ENCODE measurements around the gene ATP2A3.

ATP2A3 gene

DNA sequence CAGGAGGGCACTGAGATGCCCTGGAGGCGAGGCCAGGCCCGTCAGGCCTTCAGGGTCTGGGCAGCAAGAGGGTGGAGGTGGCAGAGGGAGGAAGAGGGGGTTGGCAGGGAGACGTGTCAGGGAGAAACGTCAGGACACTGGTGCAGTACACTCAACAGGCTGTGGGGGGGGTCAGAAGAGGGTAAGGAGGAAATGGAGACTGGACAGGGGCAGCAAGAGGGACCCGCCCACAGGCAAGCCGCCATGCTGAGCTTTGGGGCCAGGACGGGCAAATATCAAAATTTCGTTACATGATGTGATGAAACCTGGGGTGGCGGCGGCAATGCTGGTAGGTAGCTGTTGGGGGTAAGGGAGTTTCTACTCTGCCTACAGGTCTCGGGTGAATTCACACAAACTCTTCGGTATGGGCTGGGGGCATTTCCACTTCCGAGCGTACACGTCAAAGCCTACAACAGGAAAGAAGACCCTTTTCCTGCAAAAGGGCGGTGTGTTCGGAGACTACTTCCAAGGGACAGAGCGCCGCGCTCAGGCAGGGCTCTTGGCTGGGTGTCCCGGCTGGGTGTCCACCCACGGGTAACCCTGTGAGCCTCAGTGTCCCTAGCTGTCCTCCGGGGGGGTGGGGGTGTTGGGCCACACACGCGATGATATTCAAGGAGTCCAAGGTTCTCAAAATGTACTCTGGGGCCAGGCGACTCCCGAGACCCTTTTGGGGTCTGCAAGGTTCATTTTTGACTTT, 43.3 kb upstream of the ATP2A3 start:
- TF ChIP-seq ZNF384 (IDR thresholded peaks at IDR 0.05) (no peak), FOXM1 (IDR thresholded peaks at IDR 0.05; ENCODE audit: borderline replicate concordance) (no peak), TARDBP (IDR thresholded peaks at IDR 0.05) (no peak)
- DNase-seq (ENCODE audit: extremely low spot score) = no peak

DNA sequence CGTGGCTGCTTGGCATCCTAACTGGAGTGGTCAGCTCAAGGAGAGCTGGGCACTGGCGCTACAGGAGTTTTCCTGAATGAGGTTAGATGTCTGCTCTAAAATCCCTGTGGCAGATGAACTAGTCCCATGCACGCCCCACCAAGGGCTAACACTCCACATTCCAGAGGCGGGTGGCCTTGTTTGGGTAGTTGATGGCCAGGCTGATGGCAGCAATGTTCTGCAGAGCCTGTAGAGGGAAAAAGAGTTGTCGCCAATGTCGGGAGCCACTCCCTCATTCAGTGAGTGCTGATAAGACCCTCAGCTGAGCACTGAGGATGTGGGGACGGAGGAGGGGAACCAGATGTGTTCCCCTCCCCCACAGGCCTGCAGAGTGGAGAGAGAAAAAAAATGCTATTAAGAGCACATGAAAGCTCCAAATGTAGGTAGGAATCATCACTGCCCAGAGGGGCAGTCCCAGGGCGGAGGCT, 42.5 kb upstream of the ATP2A3 start:
- no peak for DNase-seq (ENCODE audit: extremely low spot score)
- no peak for TF ChIP-seq SP1 (IDR thresholded peaks at IDR 0.05)
- ChIA-PET CTCF (interaction anchor here (0.8 to 2.6 kb wide), 3 partner anchors 72 to 142 kb away, joined by 3 to 12 read pairs (median 3); no protein-coding TSS in a partner anchor), POLR2A (no interaction called here)

More for the DNA sequence above, 43.3 kb upstream of the ATP2A3 start:
- POLR2A ChIA-PET = no interaction called here
- CTCF ChIA-PET = interaction anchor here (2.6 kb wide), 1 partner anchor 94 kb away, joined by 12 read pairs; no protein-coding TSS in a partner anchor

DNA sequence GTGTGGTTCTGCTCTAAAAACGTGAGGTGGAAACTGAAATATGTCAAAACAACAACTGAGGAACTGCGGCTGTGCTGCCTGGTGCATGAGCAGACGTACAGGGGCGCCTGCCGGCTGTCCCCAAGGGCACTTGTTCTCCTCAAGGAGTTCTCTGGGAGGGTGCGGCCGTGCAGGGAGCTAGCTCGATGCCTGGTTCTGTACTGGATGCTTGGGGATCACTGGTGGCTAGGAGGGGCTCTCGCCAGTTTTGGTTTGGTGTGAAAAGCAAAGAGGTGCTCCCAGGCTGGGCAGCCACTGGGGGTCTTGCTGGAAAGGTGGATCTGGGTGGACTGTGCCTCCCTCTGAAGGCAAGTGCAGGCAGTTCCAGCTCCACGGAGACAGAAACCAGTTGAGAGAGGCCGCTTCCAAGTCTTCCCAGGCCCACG, 41.9 kb upstream of the ATP2A3 start:
- TF ChIP-seq HDGF (IDR thresholded peaks at IDR 0.05; ENCODE audit: borderline replicate concordance) (no peak), SUZ12 (IDR thresholded peaks at IDR 0.05) (no peak), LEF1 (IDR thresholded peaks at IDR 0.05; ENCODE audit: borderline replicate concordance) (no peak), L3MBTL2 (conservative IDR thresholded peaks at IDR 0.05) (no peak), FOXA1 (IDR thresholded peaks at IDR 0.05) (no peak), ARNT (IDR thresholded peaks at IDR 0.05) (no peak), BHLHE40 (IDR thresholded peaks at IDR 0.05; ENCODE audit: borderline replicate concordance) (no peak), CTBP1 (IDR thresholded peaks at IDR 0.05; ENCODE audit: borderline replicate concordance) (no peak), SP1 (IDR thresholded peaks at IDR 0.05) (no peak), ELF4 (IDR thresholded peaks at IDR 0.05) (no peak), FOXM1 (IDR thresholded peaks at IDR 0.05; ENCODE audit: borderline replicate concordance) (no peak), FOXK2 (IDR thresholded peaks at IDR 0.05) (no peak)
- ChIA-PET CTCF (interaction anchor here (0.5 to 1.0 kb wide), 3 partner anchors 71 to 142 kb away, joined by 3 read pairs; no protein-coding TSS in a partner anchor), POLR2A (no interaction called here)
- DNase-seq (ENCODE audit: extremely low spot score) = no peak

DNA sequence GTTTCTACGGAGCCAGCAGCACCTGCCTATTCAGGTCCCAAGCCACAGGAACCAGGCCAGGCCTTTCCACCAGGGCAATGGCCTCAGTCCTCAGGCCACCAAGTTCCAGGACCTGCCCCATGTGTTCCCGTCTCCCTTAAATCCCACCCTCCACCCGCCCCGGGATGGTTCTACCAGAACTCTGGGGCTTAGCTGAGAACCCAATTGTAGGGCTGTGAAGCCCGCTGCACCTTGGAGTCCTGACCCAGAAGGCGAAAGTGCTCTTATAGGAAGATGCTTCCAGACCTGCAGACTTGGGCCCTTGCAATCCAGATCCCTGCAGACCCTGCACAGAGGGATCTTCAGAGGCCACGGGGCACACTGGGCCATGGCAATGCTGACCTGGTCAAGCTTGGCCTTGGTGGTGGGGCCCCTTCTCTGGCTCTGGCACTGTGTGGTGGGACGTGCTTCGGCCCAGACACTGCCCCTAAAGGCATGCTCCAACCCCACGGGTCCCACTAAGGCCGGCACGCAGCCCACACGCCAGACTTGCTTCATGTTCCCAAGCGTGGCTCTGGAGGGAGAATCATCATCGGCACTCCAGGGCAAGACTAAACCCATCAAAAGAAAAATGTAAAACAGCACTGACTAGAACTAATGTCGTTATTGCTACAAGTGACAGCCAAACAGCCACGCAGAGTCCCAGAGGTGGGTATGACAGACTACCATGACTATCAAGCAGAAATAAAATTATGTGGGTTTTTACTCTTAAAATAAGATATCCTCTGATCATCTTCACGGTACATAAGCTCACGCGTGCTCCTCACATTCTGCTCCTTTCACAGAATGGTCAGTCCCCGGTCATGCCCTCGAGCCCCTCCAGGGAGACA, 41.3 kb upstream of the ATP2A3 start:
- TF ChIP-seq FOXK2 (IDR thresholded peaks at IDR 0.05) (no peak), SUZ12 (IDR thresholded peaks at IDR 0.05) (no peak), ELF4 (IDR thresholded peaks at IDR 0.05) (no peak), FOXM1 (IDR thresholded peaks at IDR 0.05; ENCODE audit: borderline replicate concordance) (no peak), TARDBP (IDR thresholded peaks at IDR 0.05) (no peak), NFRKB (IDR thresholded peaks at IDR 0.05) (no peak), FOXA1 (IDR thresholded peaks at IDR 0.05) (no peak), ARNT (IDR thresholded peaks at IDR 0.05) (no peak), CTBP1 (IDR thresholded peaks at IDR 0.05; ENCODE audit: borderline replicate concordance) (no peak), BHLHE40 (IDR thresholded peaks at IDR 0.05; ENCODE audit: borderline replicate concordance) (no peak), LEF1 (IDR thresholded peaks at IDR 0.05; ENCODE audit: borderline replicate concordance) (no peak), SP1 (IDR thresholded peaks at IDR 0.05) (no peak), HDGF (IDR thresholded peaks at IDR 0.05; ENCODE audit: borderline replicate concordance) (no peak), L3MBTL2 (conservative IDR thresholded peaks at IDR 0.05) (no peak), ZNF384 (IDR thresholded peaks at IDR 0.05) (no peak)
- TF ChIP-seq, protein P1, sequence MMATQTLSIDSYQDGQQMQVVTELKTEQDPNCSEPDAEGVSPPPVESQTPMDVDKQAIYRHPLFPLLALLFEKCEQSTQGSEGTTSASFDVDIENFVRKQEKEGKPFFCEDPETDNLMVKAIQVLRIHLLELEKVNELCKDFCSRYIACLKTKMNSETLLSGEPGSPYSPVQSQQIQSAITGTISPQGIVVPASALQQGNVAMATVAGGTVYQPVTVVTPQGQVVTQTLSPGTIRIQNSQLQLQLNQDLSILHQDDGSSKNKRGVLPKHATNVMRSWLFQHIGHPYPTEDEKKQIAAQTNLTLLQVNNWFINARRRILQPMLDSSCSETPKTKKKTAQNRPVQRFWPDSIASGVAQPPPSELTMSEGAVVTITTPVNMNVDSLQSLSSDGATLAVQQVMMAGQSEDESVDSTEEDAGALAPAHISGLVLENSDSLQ (IDR thresholded peaks at IDR 0.05) = no peak
- ChIA-PET POLR2A (no interaction called here), CTCF (interaction anchor here (0.5 to 1.6 kb wide), 4 partner anchors 70 to 194 kb away, joined by 3 to 8 read pairs (median 3); partner anchors contain the start of gene P2RX1)
- DNase-seq (ENCODE audit: extremely low spot score) = no peak

DNA sequence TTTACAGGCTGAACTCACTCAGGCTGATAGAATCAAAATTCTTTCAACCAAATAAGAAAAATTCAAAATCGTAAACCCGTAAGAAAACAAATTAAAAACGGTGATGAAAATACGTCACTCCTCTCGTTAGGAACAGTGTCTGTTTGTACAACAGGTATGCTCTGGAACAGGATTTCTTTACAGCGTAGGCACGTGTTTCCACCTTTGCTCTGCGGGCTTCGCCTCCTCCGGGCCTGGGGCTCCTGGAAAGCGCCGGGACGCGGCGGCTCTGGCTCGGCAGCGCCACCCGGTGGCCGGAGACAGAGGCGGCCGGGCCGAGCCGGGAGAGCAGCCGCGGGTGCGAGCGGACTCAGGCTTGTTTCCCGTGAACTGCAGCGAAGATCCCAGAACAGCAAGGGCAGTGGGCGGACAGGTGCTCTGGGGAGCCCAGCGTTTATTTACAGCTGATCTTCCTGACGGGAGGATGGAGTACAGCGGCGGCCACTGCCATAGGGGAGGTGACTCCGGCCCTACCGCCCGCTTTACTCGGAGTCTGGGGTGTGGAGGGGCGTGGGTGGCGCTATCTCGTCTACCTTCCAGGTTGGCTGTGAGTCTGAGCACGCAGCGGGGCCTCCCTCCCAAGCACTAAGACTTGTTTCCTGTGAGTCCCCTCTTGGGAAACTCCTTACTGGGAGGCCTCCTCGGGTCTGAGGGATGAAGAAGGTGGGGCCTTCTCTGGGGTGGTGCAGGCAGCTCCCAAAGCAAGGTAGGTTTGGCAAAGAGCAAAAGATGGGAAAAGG, 40.5 kb upstream of the ATP2A3 start:
- CTCF ChIA-PET = interaction anchor here (0.9 to 1.6 kb wide), 3 partner anchors 69 to 195 kb away, joined by 3 to 8 read pairs (median 3); partner anchors contain the start of gene P2RX1
- POLR2A ChIA-PET = no interaction called here
- peak; percentile 93 for DNase-seq (ENCODE audit: extremely low spot score)
- TF ChIP-seq SP1 (IDR thresholded peaks at IDR 0.05) = no peak
- TF ChIP-seq L3MBTL2 (conservative IDR thresholded peaks at IDR 0.05) = peak; percentile 90
- TF ChIP-seq ZNF384 (IDR thresholded peaks at IDR 0.05) = no peak

DNA sequence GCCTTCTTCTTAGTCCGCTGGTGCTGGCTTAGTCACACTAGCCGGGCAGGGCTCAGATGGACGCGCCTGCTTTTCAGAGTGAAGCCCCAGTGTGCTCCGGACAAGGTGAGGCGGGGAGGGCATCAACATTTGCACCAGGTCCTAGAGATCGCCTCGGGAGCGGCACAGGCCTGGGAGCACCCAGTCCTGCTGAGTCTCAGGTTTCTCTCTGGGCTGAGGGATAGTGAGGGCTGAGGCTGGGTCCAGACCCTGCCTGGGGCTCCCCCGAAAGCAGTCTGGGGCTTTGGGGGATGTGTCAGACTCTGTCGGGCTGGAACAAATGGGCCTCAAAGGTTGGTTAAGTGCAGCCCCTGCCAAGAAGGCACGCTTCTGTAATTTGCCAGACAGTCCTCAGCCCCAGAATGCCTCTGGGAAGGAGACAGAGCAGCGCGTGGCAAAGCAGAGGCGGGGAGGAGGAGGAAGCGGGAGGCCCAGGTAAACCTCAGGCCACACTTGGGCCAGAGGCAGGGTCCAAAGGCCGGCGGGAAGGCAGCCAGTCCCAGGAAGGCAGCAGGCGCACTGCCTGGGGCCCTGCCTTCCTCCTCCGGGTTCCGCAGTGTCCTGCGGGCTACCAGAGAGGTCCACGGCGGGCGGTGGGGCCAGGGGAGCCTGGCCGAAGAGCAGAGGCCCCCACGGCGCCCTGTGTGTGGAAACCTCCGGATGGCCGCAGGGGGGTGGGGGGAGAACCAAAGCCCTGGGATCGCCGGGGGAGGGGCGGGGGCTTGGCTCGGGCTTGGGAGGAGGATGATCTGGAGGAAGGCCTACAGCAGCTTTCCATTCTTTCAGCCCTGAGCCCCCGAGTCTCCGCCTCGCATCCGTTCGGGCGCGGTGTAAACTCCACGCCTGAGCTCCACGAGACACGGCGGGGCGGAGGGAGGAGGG, 39.5 kb upstream of the ATP2A3 start:
- TF ChIP-seq NFRKB (IDR thresholded peaks at IDR 0.05) = no peak
- TF ChIP-seq L3MBTL2 (conservative IDR thresholded peaks at IDR 0.05) = no peak
- no peak for TF ChIP-seq TARDBP (IDR thresholded peaks at IDR 0.05)
- ChIA-PET POLR2A (no interaction called here), CTCF (interaction anchor here (0.9 to 1.6 kb wide), 2 partner anchors 68 to 87 kb away, joined by 3 to 8 read pairs; partner anchors contain the start of gene P2RX1)
- no peak for DNase-seq (ENCODE audit: extremely low spot score)

Measured in HEK293T (cell line).